Rectal smooth muscle tissue (tissue), 1 donor: ENCODE results near the gene AMPD3.

Experiments used
- H3K27ac ChIP-seq: one replicate; pipeline ENCODE4 v1.7.0; 2013; ENCODE audit warnings: low read depth, low read length, inconsistent platforms
- H3K27me3 ChIP-seq: one replicate; pipeline ENCODE4 v1.7.0; 2013; ENCODE audit warnings: low read length; ENCODE audit not compliant: control insufficient read depth, insufficient read depth
- H3K36me3 ChIP-seq: one replicate; pipeline ENCODE4 v1.7.0; 2013; ENCODE audit warnings: low read length; ENCODE audit not compliant: control insufficient read depth, insufficient read depth
- H3K4me1 ChIP-seq: one replicate; pipeline ENCODE4 v1.7.0; 2013; ENCODE audit warnings: low read length; ENCODE audit not compliant: control insufficient read depth, insufficient read depth
- H3K4me3 ChIP-seq: one replicate; pipeline ENCODE4 v1.7.0; 2013; ENCODE audit warnings: low read length
- H3K9ac ChIP-seq: one replicate; pipeline ENCODE4 v1.7.0; 2013; ENCODE audit warnings: low read length

Gene AMPD3

GRCh38 chr11:10477690-10478046, 22.6 kb downstream of the AMPD3 start:
- Histone ChIP-seq H3K36me3 (no peaks in the 10 kb centered on the region), H3K4me1 (no peaks in the 10 kb centered on the region), H3K4me3 (no peak overlapping the region), H3K9ac (no peak overlapping the region), H3K27me3 (no peaks in the 10 kb centered on the region), H3K27ac (no peak overlapping the region)

- Histone ChIP-seq H3K4me3 (no peak overlapping the region), H3K4me1 (no peaks in the 10 kb centered on the region), H3K36me3 (no peaks in the 10 kb centered on the region), H3K27ac (no peak overlapping the region), H3K27me3 (no peaks in the 10 kb centered on the region), H3K9ac (no peak overlapping the region)
These were observed 23.0 kb downstream of the AMPD3 start for GRCh38 chr11:10478066-10478465.

GRCh38 chr11:10478574-10479550, 23.8 kb downstream of the AMPD3 start:
- Histone ChIP-seq H3K27ac (no peak overlapping the region), H3K36me3 (no peaks in the 10 kb centered on the region)

GRCh38 chr11:10480026-10480425, 25.0 kb downstream of the AMPD3 start:
- H3K36me3 ChIP-seq = no peaks in the 10 kb centered on the region
- H3K4me1 ChIP-seq = no peaks in the 10 kb centered on the region
- H3K27me3 ChIP-seq = no peaks in the 10 kb centered on the region
- no peak overlapping the region for H3K9ac ChIP-seq
- no peak overlapping the region for H3K27ac ChIP-seq
- H3K4me3 ChIP-seq = no peak overlapping the region

More at GRCh38 chr11:10478574-10479550, 23.8 kb downstream of the AMPD3 start:
- Histone ChIP-seq H3K27me3 (no peaks in the 10 kb centered on the region), H3K4me3 (no peak overlapping the region), H3K4me1 (no peaks in the 10 kb centered on the region), H3K9ac (no peak overlapping the region)

GRCh38 chr11:10480760-10481159, 25.7 kb downstream of the AMPD3 start:
- Histone ChIP-seq H3K27ac (no peak overlapping the region), H3K36me3 (no peaks in the 10 kb centered on the region), H3K4me3 (no peak overlapping the region), H3K4me1 (no peaks in the 10 kb centered on the region), H3K27me3 (no peaks in the 10 kb centered on the region), H3K9ac (no peak overlapping the region)

- H3K9ac ChIP-seq = no peak overlapping the region
- no peak overlapping the region for H3K27ac ChIP-seq
- H3K36me3 ChIP-seq = no peaks in the 10 kb centered on the region
- H3K27me3 ChIP-seq = no peaks in the 10 kb centered on the region
- H3K4me1 ChIP-seq = no peaks in the 10 kb centered on the region
- no peak overlapping the region for H3K4me3 ChIP-seq
These were observed 26.7 kb downstream of the AMPD3 start for GRCh38 chr11:10481560-10482349.

- Histone ChIP-seq H3K27me3 (no peaks in the 10 kb centered on the region), H3K4me1 (no peaks in the 10 kb centered on the region), H3K9ac (no peak overlapping the region), H3K27ac (no peak overlapping the region), H3K36me3 (no peaks in the 10 kb centered on the region), H3K4me3 (no peak overlapping the region)
These were observed 28.1 kb downstream of the AMPD3 start for GRCh38 chr11:10483174-10483573.

- Histone ChIP-seq H3K27me3 (no peaks in the 10 kb centered on the region), H3K36me3 (no peaks in the 10 kb centered on the region), H3K27ac (no peak overlapping the region), H3K9ac (no peak overlapping the region), H3K4me3 (no peak overlapping the region), H3K4me1 (no peaks in the 10 kb centered on the region)
These were observed 28.5 kb downstream of the AMPD3 start for GRCh38 chr11:10483584-10483983.

- no peak overlapping the region for H3K4me3 ChIP-seq
- H3K9ac ChIP-seq = no peak overlapping the region
- H3K36me3 ChIP-seq = no peaks in the 10 kb centered on the region
- H3K4me1 ChIP-seq = no peaks in the 10 kb centered on the region
- no peaks in the 10 kb centered on the region for H3K27me3 ChIP-seq
- H3K27ac ChIP-seq = no peak overlapping the region
These were observed 29.6 kb downstream of the AMPD3 start for GRCh38 chr11:10484461-10485180.

- no peak overlapping the region for H3K4me3 ChIP-seq
- H3K27ac ChIP-seq = no peak overlapping the region
- H3K36me3 ChIP-seq = no peaks in the 10 kb centered on the region
- no peaks in the 10 kb centered on the region for H3K27me3 ChIP-seq
- no peaks in the 10 kb centered on the region for H3K4me1 ChIP-seq
- H3K9ac ChIP-seq = no peak overlapping the region
These were observed 30.6 kb downstream of the AMPD3 start for GRCh38 chr11:10485646-10486045.

- no peaks in the 10 kb centered on the region for H3K36me3 ChIP-seq
- no peaks in the 10 kb centered on the region for H3K4me1 ChIP-seq
- H3K27ac ChIP-seq = no peak overlapping the region
- no peak overlapping the region for H3K4me3 ChIP-seq
- no peak overlapping the region for H3K9ac ChIP-seq
- no peaks in the 10 kb centered on the region for H3K27me3 ChIP-seq
These were observed 31.2 kb downstream of the AMPD3 start for GRCh38 chr11:10486161-10486840.
